Measurements from ENCODE around the gene SLC28A3. TPM values are rescaled to one million over a fixed set of nuclear protein-coding genes. Genes with fewer than 3 reads are reported as not detected.
"Not testable (repeated sequence)": the region's sequence is repeated elsewhere in the genome, so short reads cannot be mapped to it uniquely, and the experiment has no call there.

Gene SLC28A3
- total RNA-seq, 4 donors from 2014 or later, result 0.04 to 0.49 TPM; not detected in 2

DNA sequence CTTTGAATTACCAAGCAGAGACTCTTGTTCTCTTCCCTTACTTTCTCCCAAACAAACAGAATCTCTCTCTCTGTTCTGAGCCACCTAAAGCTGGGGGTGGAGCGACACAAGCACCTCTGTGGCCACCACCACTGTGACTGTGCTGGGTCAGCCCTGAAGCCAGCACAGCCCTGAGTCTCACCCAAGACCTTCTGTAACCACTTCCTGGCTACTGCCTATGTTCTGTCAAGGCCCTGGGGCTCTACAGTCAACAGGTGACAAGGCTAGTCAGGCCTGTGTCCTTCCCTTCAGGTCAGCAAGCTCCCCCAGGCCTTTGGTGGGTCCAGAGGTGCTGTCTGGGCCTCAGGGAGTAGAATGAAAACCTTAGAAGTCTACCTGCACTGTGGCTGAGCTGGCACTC, 26.1 kb upstream of the SLC28A3 start:
- no peak for TF ChIP-seq EP300 (IDR thresholded peaks at IDR 0.05)
- TF ChIP-seq POLR2A (IDR thresholded peaks at IDR 0.05), result no peak
- TF ChIP-seq CTCF (IDR thresholded peaks at IDR 0.05), result no peak
- TF ChIP-seq POLR2AphosphoS5 (IDR thresholded peaks at IDR 0.05), result no peak
- H3K27me3 ChIP-seq, result no peaks in the 10 kb centered on the region
- no peaks in the 10 kb centered on the region for H3K9me3 ChIP-seq
- no peaks in the 10 kb centered on the region for H3K4me1 ChIP-seq
- no peak overlapping the region for H3K27ac ChIP-seq
- ATAC-seq, result no peak
- WGBS, 2 donors (ENCODE audit: low coverage in 1 of 2), result 86% methylated on average over 1 of the region's 1 CpG; no CpG with 5 or more reads in 1 of the 2 donors
- no peak overlapping the region for H3K4me3 ChIP-seq
- H3K36me3 ChIP-seq, result no peaks in the 10 kb centered on the region

- H3K4me3 ChIP-seq, H3K9me3 ChIP-seq, H3K4me1 ChIP-seq, H3K27me3 ChIP-seq, ATAC-seq, H3K36me3 ChIP-seq, H3K27ac ChIP-seq: not testable (repeated sequence)
- 60 to 92% methylated on average over 1 of the region's 1 CpG for WGBS, 2 donors (ENCODE audit: low coverage in 1 of 2)
Measured at GRCh38 chr9:84364894-84365490, 24.4 kb upstream of the SLC28A3 start.

GRCh38 chr9:84361645-84362044, 21.1 kb upstream of the SLC28A3 start:
- no peak overlapping the region for H3K27ac ChIP-seq
- H3K4me1 ChIP-seq, result no peaks in the 10 kb centered on the region
- WGBS, 2 donors (ENCODE audit: low coverage in 1 of 2), result 89 to 93% methylated on average over 5 of the region's 6 CpGs
- ATAC-seq, result no peak
- no peaks in the 10 kb centered on the region for H3K36me3 ChIP-seq
- no peaks in the 10 kb centered on the region for H3K9me3 ChIP-seq
- no peaks in the 10 kb centered on the region for H3K27me3 ChIP-seq
- TF ChIP-seq CTCF (IDR thresholded peaks at IDR 0.05), result no peak
- no peak for TF ChIP-seq EP300 (IDR thresholded peaks at IDR 0.05)
- no peak for TF ChIP-seq POLR2AphosphoS5 (IDR thresholded peaks at IDR 0.05)
- TF ChIP-seq POLR2A (IDR thresholded peaks at IDR 0.05), result no peak
- H3K4me3 ChIP-seq, result no peak overlapping the region

- no peaks in the 10 kb centered on the region for H3K36me3 ChIP-seq
- H3K9me3 ChIP-seq, result no peaks in the 10 kb centered on the region
- no peak overlapping the region for H3K4me3 ChIP-seq
- no peak for TF ChIP-seq CTCF (IDR thresholded peaks at IDR 0.05)
- TF ChIP-seq POLR2A (IDR thresholded peaks at IDR 0.05), result no peak
- no peak for TF ChIP-seq EP300 (IDR thresholded peaks at IDR 0.05)
- no peak for TF ChIP-seq POLR2AphosphoS5 (IDR thresholded peaks at IDR 0.05)
- no peak overlapping the region for H3K27ac ChIP-seq
- H3K4me1 ChIP-seq, result no peaks in the 10 kb centered on the region
- WGBS, 2 donors (ENCODE audit: low coverage in 1 of 2), result 83 to 100% methylated on average over 2 of the region's 3 CpGs
- no peaks in the 10 kb centered on the region for H3K27me3 ChIP-seq
- no peak for ATAC-seq
Measured at GRCh38 chr9:84357275-84357674, 16.7 kb upstream of the SLC28A3 start.

- H3K36me3 ChIP-seq, result no peaks in the 10 kb centered on the region
- ATAC-seq, result no peak
- 100% methylated on average over 1 of the region's 1 CpG; no CpG with 5 or more reads in 1 of the 2 donors for WGBS, 2 donors (ENCODE audit: low coverage in 1 of 2)
- H3K9me3 ChIP-seq, result no peaks in the 10 kb centered on the region
- H3K27me3 ChIP-seq, result no peaks in the 10 kb centered on the region
- H3K27ac ChIP-seq, result no peak overlapping the region
- no peak overlapping the region for H3K4me3 ChIP-seq
- TF ChIP-seq CTCF (IDR thresholded peaks at IDR 0.05) (no peak), POLR2A (IDR thresholded peaks at IDR 0.05) (no peak), POLR2AphosphoS5 (IDR thresholded peaks at IDR 0.05) (no peak), EP300 (IDR thresholded peaks at IDR 0.05) (no peak)
- H3K4me1 ChIP-seq, result no peaks in the 10 kb centered on the region
Measured at GRCh38 chr9:84354035-84354434, 13.5 kb upstream of the SLC28A3 start.

Measured in gastroesophageal sphincter (tissue), 4 donors.